Ishikawa (cell line): ENCODE results near the gene SF1.

Experiments used
- CREB1 ChIP-seq: IDR thresholded peaks from 2 replicates; pipeline ENCODE4 v1.6.1; 2012; ENCODE audit warnings: low read depth
- EP300 ChIP-seq: IDR thresholded peaks from 2 replicates; pipeline ENCODE4 v1.6.1; 2012; ENCODE audit warnings: borderline replicate concordance
- FOXM1 ChIP-seq: IDR thresholded peaks from 2 replicates; pipeline ENCODE4 v1.6.1; 2012; ENCODE audit warnings: low read depth, borderline replicate concordance
- MAX ChIP-seq: IDR thresholded peaks from 2 replicates; pipeline ENCODE4 v1.6.1; 2012
- NFIC ChIP-seq: IDR thresholded peaks from 2 replicates; pipeline ENCODE4 v1.6.1; 2012
- RAD21 ChIP-seq: IDR thresholded peaks from 2 replicates; pipeline ENCODE4 v1.6.1; 2012; ENCODE audit warnings: low read depth
- REST ChIP-seq: IDR thresholded peaks from 2 replicates; pipeline ENCODE4 v1.6.1; 2012; ENCODE audit warnings: low read depth, mild to moderate bottlenecking
- TAF1 ChIP-seq: IDR thresholded peaks from 2 replicates; pipeline ENCODE4 v1.6.1; 2012; ENCODE audit warnings: low read depth, mild to moderate bottlenecking
- TCF12 ChIP-seq: IDR thresholded peaks from 2 replicates; pipeline ENCODE4 v1.6.1; 2012; ENCODE audit warnings: low read depth
- USF1 ChIP-seq: IDR thresholded peaks from 2 replicates; pipeline ENCODE4 v1.6.1; 2012

- TF ChIP-seq CREB1, result no peak
- TF ChIP-seq RAD21, result peak; percentile 64; the same call in 1 of the 2 replicates
- no peak for TF ChIP-seq TCF12
- TF ChIP-seq NFIC, result no peak
- TF ChIP-seq MAX, result no peak
- TF ChIP-seq TAF1, result no peak
- TF ChIP-seq EP300, result no peak
- no peak for TF ChIP-seq REST
- no peak for TF ChIP-seq FOXM1
- no peak for TF ChIP-seq USF1
Measured at GRCh38 chr11:64723117-64723906, 55.0 kb downstream of the SF1 start, which contains the start of gene NRXN2.
